ENCODE measurements around the gene FAM117B.
A peak's percentile ranks its signal among the peaks of the same experiment; 100 is the strongest.
"Not testable (repeated sequence)": the region's sequence is repeated elsewhere in the genome, so short reads cannot be mapped to it uniquely, and the experiment has no call there.

The FAM117B gene

DNA sequence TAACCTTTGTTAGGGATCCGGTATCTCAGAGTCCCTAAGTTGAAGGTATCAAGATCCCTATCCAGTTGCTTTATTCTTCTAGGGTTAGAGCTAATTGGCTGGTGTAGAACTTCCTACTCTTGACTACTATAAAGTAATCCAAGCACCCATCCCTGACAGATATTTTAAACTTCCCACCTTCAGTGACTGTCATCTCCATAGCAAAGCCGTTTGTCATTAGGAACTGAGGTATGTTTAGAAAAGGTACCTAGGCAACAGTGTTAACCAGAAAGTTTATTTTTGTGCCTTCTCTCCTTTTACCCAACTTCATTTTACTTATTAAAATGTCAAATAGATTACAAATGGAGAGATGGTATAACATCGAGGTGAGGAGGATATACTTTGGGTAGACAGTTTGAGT, 4.5 kb downstream of the FAM117B start:
- no peak for FAIRE-seq

DNA sequence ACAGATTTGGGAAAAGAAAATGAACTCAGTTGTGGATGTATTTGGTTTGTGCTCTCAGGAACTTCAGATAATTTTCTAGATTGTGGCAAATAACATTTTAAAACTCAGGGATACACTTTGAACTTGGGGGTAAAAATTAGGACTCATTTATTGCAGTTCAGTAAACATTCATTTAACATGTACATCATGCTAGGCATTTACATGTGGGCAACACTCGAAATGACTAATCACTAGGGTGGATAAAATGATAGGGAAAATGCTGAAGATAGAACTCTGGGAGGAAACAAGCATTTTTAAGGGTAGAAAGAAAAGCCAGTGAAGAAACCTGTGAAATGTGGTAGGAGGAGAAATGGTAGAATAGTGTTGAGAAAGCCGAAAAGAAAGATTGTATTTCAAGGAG, 7.8 kb downstream of the FAM117B start:
- FAIRE-seq = no peak

DNA sequence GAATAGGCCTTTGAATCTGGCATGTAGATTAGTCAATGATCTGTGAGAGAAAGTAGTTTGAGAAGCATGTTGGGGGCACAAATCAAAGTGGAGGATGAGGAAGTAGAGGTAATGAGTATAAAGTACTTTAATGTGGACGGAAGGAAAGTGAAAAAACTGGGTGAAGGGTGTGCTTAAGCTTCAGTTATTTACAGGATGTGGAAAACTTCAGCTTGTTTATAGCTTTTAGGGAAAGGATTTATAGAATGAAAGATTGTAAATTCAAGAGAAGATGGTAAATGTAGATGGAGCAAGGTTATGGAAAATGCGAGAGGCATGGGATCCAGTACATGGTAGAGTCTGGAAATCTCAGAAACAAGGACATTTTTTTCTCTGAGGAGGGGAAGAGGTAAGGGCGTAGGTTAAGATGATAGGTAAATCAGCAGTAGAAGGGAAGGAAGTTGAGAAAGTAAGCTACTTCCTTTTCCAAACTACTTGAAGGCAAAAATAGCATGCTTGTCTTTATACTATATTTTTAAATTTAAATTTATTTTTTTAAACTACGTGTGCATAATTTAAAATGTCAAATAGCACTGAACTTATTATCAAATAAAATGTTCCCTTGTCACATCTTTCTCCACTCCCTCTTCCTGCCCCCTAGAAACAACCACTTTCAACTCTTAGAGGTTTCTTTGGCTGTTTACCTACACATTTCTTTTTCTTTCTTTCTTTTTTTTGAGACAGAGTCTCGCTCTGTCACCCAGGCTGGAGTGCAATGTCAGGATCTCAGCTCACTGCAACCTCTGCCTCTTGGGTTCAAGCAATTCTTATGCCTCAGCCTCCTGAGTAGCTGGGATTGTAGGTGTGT, 8.5 kb downstream of the FAM117B start:
- FAIRE-seq = peak; percentile 13

DNA sequence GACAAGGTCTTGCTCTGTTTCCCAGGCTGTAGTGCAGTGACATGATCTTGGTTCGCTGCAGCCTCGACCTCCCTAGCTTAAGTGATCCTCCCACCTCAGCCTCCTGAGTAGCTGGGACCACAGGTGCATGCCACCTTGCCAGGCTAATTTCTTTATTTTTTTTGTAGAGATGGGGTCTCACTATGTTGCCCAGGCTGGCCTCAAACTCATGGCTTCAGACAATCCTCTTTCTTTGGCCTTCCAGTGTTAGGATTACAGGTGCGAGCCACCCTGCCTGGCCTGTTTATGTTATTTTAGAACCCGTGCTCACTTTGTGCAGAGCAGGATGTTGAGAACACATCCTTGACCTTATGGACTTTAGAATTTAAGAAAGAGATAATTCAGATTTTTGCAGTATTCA, 17.4 kb downstream of the FAM117B start:
- FAIRE-seq = no peak

DNA sequence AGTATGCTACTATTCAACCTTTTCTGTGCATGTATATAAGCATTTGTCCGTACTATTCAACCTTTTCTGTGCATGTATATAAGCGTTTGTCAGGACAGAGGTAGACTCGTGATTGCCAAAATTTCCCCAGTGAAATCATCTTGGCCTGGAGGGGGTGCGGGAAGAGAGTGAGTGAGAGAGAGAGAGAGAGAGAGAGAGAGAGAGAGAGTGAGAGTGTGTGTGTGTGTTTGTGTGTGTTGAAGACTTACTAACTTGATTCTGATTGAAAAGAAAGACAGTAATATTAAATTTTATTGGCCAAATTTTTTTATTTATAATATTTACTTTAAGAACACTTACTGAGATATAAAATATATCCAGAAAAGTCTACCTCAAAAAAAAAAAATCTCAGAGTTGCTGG, 19.1 kb downstream of the FAM117B start:
- no peak for FAIRE-seq

DNA sequence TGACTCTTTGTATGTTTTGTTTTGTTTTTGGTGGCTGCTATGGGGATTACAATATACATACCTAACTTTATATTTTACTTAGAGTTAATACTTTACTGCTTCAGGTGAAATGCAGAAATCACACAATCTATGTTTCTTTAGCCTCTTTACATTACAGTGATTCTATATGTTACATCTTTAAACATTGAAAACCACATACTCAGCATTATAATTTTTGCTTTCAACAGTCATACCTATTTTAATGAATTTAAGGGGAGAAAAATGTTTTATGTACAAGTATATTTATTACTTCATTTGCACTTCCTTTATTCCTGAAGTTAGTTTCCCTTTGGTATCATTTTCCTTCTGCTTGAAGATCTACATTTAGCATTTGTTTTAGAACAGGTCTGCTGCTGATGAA, 23.1 kb downstream of the FAM117B start:
- no peak for FAIRE-seq

DNA sequence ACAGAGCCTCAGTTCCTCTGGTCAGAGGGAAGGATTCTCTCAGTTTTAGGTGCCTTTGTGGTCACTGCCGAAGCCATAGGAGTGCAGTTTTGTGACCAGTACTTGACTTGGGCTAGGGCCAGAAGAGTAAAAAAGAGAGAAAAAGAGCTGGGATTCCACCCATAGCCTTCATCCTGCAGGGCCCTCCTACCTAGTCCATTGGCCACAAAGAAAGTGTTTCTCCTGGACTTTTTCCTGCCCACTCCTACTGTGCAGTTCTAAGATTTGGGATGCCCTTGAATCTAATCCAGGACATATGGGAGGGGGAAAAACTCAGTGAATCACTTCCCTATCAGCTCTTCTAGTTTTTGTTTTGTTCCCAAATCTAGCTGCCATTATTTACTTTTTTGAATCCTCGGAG, 26.0 kb downstream of the FAM117B start:
- no peak for FAIRE-seq

DNA sequence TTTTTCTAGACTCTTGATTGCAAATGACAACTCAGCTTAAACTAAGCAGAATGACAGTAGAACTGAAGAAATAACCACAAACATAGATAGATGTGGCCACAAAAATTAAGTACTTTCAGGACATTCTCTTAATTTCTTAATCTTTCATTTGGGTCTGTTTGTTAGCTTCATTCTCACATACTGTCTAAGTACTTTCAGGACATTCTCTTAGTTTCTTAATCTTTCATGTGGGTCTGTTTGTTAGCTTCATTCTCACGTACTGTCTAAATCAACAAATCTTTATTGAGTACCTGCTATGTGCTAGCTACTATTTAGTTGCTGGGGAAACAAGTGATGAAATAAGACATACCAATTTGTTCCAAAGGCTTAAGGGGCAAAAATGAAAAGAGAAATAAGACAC, 35.1 kb downstream of the FAM117B start:
- no peak for FAIRE-seq

DNA sequence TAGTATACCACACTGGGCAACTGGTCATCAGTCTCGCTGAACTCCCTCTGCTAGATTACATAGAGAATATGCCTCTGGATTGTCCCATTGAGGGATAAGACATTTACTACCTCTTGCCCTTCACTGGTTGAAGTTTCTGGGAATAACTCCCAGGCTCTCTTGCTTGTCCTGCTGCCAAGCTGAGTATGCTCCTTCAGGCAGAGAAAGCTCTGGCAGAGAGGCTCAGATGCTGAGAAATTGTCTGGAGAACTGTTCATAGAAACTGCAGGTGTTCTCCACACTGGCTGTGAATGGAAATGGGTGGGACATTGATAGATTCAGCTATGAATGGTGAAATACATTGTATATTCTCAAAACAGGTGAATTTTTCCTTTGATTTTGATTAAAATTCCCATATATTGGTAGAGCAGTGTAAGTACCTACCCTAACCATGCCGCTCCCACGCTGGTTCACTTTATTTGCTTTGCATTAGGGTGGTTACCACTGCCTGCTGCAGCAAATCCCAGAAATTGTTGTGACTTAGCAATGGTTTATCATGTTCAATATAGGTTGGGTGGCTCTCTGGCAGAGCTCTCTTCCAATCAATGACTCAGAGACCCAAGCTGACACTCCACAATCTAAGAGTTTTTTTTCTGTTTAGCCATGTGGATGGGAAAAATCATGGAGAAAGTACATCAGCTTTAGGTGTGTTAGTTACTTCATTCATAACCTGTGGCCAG, 36.7 kb downstream of the FAM117B start:
- no peak for FAIRE-seq

DNA sequence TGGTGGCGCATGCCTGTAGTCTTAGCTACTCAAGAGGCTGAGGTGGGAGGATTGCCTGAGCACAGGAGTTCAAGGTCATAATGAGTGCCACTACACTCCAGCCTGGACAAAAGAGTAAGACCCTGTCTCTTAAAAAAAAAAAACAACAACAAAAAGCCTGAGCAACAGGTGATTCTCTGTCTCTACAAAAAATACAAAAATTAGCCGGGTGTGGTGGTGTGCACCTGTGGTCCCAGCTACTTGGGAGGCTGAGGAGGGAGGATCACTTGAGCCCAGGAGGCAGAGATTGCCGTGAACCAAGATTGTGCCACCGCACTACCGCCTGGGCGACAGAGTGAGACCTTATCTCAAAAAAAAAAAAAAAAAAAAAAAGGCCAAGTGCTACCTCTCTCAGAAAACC, 40.3 kb downstream of the FAM117B start:
- FAIRE-seq = not testable (repeated sequence)

DNA sequence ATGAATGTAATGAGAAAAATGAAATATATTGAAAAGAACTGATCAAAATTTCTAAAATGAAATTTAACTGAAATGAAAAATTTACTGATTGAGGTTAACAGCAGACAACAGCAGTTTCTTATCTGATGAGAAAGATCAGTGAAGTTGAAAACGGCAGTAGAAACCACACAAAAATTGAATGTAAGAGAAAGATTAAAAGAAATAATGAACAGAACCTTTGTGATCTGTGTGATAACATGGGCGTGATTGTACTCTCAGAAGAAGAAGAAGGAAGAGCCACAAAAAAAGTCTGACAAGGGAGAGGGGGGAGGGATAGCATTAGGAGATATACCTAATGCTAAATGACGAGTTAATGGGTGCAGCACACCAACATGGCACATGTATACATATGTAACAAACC, 45.2 kb downstream of the FAM117B start:
- FAIRE-seq = no peak

DNA sequence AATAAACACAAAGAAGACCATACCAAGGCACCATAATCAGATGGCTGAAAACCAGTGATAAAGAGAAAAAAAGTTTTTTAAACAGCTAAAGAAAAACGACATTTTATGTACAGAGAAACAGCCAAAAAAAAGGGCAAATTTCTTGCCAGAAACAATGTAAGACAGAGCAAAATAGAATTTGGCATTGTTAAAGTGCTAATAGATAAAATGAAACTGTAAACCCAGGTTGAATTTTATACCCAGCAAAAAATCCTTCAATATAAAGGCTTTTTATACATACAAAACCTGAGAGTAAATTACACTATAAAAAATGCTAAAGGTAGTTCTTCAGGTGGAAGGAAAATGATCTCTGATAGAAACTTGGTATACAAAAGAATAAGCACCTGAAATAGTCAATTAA, 45.7 kb downstream of the FAM117B start:
- FAIRE-seq = no peak

DNA sequence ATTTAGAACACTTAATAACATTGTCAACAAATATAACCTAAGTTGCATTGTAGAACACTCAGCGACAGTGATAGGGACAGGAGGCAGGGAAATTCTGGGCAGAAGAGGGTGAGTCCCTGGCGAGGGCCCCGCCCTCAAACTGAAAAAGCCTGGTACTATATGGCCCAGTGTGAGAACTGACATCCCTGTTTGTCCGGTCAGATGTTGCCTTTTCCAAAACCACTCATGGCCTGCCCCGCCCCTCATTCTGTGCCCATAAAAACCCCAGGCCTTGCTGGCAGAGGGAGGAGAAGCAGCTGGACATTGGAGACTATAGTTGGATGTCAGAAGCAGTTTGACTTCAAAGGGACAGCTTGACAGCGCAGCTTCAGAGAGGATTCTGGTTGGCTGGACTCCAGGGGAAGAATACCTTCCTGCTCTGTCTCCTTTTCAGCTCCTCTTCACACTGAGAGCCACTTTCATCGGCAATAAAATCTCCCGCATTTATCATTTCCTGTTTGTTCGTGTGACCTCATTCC, 47.0 kb downstream of the FAM117B start:
- FAIRE-seq = no peak

DNA sequence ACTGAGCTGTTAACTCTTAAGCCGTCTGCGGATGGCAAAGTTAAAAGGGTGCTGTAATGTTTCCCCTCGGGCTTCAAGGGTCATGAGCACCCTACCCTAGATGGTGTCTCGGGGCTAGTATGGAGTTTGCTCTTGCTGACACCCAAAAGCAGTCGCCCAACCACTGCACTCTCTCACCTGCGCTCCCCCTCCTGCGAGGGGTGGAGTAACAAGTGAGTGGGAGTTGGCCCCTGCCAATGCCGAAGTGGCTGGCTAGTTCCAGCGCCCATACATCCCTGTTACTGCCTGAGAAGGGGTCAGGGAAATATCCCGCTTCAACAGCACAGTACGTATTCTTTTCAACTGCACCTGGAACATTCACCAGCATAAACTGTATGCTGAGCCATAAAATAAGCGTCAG, 47.5 kb downstream of the FAM117B start:
- no peak for FAIRE-seq

DNA sequence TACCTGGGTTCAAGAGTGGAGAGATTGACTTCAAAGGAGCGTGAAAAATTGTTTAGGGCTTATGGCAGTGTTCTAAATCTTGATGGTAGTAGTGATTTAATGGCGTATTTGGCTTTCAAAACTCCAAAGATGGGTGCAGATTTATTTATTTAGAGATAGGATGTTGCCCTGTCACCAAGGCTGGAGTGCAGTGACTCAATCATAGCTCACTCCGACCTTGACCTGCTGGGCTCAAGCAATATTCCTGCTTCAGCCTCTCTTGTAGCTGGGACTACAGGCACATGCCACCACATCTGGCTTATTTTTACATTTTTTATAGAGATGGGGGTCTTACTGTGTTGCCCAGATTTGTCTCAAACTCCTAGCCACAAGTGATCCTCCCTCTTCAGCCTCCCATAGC, 52.5 kb downstream of the FAM117B start:
- no peak for FAIRE-seq

DNA sequence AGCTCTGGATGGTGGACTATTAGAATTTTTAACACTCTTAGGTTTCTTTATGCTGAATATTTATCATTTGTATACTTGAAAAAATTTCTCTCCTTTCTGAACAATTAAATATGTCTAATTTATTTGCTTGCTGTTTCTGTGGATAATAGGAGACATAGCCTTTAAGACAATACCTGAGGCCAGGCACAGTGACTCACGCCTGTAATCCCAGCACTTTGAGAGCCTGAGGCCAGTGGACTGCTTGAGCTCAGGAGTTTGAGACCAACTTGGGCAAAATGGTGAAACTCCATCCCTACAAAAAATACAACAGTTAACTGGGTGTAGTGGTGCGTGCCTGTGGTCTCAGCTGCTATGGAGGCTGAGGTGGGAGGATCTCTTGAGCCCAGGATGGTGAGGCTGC, 54.7 kb downstream of the FAM117B start:
- no peak for FAIRE-seq

DNA sequence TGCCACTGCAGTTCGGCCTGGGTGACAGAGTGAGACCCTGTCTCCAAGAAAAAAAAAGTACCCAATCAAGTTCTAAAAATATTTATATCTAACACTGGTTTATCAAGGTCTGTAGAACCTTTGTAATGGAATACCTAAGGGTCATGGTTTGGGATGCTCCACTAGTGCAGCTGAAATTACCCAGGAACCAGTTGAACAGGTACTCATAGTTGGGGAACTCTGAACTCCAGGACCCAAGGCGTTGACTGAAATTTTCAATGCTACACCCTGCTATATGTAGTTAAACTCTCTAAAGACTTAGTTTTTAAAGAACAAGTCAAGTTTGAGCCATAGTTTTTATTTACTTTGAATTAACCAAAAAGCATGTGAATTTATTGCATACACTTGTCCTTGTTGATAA, 55.1 kb downstream of the FAM117B start:
- no peak for FAIRE-seq

DNA sequence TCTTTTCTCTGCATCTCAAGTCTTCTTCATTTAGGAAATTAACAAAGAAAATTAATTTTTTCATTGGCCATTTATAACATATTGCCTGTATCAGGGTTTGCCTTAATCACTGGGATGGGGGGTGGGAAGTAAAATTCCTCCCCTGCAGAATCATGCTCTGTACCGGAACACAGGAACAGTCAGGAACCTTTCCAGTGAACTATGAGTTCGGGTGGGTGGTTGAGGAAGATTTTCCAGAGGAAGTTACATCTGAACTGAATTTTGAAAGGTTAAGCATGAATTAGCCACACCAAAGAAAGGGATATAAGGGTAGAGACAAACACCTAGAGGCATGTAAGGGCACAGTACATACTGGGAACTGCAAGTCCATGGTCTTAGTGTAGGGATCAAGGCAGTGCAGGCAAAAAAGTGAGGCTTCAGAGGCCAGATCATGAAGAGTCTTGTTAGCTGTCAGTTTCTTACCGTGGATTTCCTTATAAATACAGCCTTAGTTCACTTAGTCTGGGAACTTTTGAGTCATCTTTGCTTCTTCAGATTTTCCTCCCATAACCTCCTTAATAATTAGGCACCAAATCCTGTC, 55.6 kb downstream of the FAM117B start:
- FAIRE-seq = no peak

DNA sequence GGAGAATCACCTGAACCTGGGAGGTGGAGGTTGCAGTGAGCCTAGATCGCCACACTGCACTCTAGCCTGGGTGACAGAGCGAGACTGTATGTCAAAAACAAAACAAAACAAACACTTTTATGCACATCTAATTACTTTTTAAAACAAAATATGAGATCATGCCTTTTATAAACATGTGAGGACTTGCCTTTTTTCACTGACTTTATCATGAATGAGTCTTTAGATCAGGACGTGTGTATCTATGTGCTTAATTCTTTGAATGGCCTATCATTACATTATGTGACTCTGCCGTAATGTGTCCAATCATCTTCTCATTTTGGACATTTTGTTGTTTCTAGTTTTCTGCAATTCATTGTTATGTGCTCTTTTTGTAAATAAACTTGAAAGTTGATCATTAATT, 58.7 kb downstream of the FAM117B start:
- no peak for FAIRE-seq

DNA sequence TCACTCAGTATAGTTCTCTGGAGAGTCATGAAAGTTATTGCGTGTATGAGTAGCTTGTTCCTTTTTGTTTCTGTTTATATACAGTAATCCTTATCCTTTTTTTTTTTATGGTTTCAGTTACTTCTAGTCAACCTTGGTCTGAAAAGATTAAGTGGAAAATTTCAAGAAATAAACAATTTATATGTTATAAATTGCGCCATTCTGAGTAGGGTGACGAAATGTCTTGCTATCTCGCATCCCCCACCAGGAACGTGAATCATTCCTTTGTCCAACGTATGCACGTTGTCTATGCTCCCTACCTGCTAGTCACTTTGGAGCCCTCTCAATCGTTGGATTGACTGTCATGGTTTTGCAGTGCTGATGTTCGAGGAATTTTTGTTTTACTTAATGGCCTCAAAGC, 60.4 kb downstream of the FAM117B start:
- no peak for FAIRE-seq

DNA sequence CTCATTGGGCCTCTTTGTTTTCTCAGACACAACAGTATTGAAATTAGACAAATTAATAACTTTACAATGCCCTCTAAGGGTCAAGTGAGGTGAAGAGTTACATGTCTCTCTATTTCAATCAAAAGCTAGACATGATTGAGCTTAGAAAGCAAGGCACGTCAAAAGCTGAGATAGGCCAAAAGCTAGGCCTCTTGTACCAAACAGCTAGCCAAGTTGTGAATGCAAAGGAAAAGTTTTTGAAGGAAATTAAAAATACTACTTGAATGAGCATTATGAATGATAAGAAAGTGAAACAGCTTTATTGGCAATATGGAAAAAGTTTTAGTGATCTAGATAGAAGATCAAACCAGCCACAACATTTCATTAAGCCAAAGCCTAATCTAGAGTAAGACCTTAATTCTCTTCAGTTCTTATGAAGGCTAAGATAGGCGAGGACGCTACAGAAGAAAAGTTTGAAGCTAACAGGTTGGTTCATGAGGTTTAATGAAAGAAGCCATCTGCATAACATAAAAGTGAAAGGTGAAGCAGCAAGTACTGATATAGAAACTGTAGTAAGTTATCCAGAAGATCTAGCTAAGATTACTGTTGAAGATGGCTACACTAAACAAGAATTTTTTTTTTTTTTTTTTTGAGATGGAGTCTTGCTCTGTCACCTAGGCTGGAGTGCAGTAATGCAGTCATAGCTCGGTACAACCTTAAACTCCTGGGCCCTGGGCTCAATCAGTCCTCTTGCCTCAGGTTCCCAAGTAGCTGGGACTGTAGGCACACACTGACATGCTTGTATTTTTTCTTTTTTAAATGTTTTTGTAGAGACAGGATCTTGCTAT, 65.5 kb downstream of the FAM117B start:
- FAIRE-seq = peak; percentile 69

DNA sequence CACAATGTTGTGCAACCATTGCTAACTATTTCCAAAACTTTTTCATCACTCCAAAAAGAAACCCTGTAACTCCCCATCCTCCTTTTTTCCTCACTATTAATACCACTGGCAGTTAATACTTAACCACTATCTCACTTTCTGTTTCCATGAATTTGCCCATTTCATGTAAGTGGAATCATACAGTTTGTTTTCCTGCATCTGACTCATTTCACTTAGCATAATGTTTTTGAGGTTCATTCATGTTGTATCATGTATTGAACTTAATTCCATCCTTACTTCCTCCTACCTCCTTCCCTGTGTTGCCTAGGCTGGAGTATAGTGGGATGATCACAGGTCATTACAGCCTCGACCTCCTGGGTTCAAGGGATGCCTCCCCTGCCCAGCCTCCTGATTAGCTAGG, 68.3 kb downstream of the FAM117B start:
- no peak for FAIRE-seq

DNA sequence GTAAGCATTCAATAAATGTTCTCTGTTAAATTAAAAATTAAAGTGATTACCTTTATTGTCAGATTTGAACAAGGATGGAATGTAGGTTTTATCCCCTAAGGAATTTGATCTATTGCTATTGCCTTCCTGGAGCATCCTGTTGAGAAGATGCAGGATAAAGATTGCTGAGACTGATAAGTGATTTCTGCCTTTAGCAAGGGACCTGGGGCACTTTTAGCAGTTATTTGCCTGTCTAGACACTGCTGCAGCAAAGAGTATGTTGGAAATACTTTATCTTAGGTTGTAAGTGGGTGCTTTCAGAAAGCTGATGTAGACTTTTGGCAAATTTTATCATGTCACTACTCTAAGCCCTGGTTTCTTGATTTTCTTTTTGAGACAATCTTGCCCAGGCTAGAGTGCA, 69.5 kb downstream of the FAM117B start:
- no peak for FAIRE-seq
